Neural progenitor cell (in vitro differentiated cells): ENCODE results near the gene ADTRP. TPM values are rescaled to one million over a fixed set of nuclear protein-coding genes. Genes with fewer than 3 reads are reported as not detected.

Source experiments
- DNase-seq: peaks from one replicate; pipeline ENCODE4 v3.0.0-alpha.2; 2016; ENCODE audit warnings: low spot score
- H2AFZ ChIP-seq: fragments of 200-600 bp; sonication (generic); replicated peaks from 2 replicates; pipeline ENCODE4 v1.6.1; 2016; ENCODE audit warnings: antibody characterized with exemption
- H3F3A ChIP-seq: fragments of 200-600 bp; sonication (generic); 2 replicates; pipeline ENCODE4 v1.6.1; 2016; ENCODE audit warnings: antibody characterized with exemption, low read depth
- H3K27ac ChIP-seq: fragments of 200-600 bp; sonication (generic); 2 replicates; pipeline ENCODE4 v1.5.1; 2016; ENCODE audit warnings: mild to moderate bottlenecking
- H3K27me3 ChIP-seq: fragments of 200-600 bp; sonication (generic); 2 replicates; pipeline ENCODE4 v1.6.1; 2016; ENCODE audit warnings: mild to moderate bottlenecking, moderate library complexity
- H3K36me3 ChIP-seq: fragments of 200-600 bp; sonication (generic); 2 replicates; pipeline ENCODE4 v1.5.1; 2016
- H3K4me1 ChIP-seq: fragments of 200-600 bp; sonication (generic); 2 replicates; pipeline ENCODE4 v1.6.1; 2016; ENCODE audit warnings: mixed run types
- H3K4me2 ChIP-seq: fragments of 200-600 bp; sonication (generic); 2 replicates; pipeline ENCODE4 v1.6.1; 2016
- H3K4me3 ChIP-seq: fragments of 200-600 bp; sonication (generic); 2 replicates; pipeline ENCODE4 v1.5.1; 2016
- H3K79me2 ChIP-seq: fragments of 200-600 bp; sonication (generic); 2 replicates; pipeline ENCODE4 v1.6.1; 2016; ENCODE audit warnings: low read depth
- H3K9ac ChIP-seq: fragments of 200-600 bp; sonication (generic); 2 replicates; pipeline ENCODE4 v1.6.1; 2016
- H3K9me3 ChIP-seq: fragments of 200-600 bp; sonication (generic); 2 replicates; pipeline ENCODE4 v1.5.1; 2016; ENCODE audit warnings: low read depth
- H4K20me1 ChIP-seq: fragments of 200-600 bp; sonication (generic); 2 replicates; pipeline ENCODE4 v1.6.1; 2016; ENCODE audit warnings: low read depth
- H3K27ac Mint-ChIP-seq: 3 replicates; pipeline ENCODE4 v1.8.0; 2021; ENCODE audit warnings: mixed read lengths
- H3K27me3 Mint-ChIP-seq: 2 replicates; pipeline ENCODE4 v1.8.0; 2022; ENCODE audit warnings: low read depth, mild to moderate bottlenecking, inconsistent platforms, moderate library complexity, mixed read lengths; ENCODE audit not compliant: insufficient read depth
- H3K36me3 Mint-ChIP-seq: 3 replicates; pipeline ENCODE4 v1.8.0; 2021; ENCODE audit warnings: mixed read lengths
- H3K4me1 Mint-ChIP-seq: 3 replicates; pipeline ENCODE4 v1.8.0; 2021; ENCODE audit warnings: mixed read lengths
- H3K4me3 Mint-ChIP-seq: 3 replicates; pipeline ENCODE4 v1.8.0; 2021; ENCODE audit warnings: mild to moderate bottlenecking, moderate library complexity, mixed read lengths
- H3K9me3 Mint-ChIP-seq: 3 replicates; pipeline ENCODE4 v1.8.0; 2020; ENCODE audit warnings: mixed read lengths
- CTCF ChIP-seq: fragments of 200-600 bp; sonication (generic); IDR thresholded peaks from 2 replicates; pipeline ENCODE4 v1.5.1; 2017; ENCODE audit warnings: antibody characterized with exemption, mild to moderate bottlenecking
- EZH2 ChIP-seq: fragments of 200-600 bp; sonication (generic); IDR thresholded peaks from 2 replicates; pipeline ENCODE4 v1.6.1; 2017; ENCODE audit warnings: antibody characterized with exemption, mild to moderate bottlenecking, moderate library complexity
- EZH2phosphoT487 ChIP-seq: fragments of 200-600 bp; sonication (generic); IDR thresholded peaks from 2 replicates; pipeline ENCODE4 v1.6.1; 2017; ENCODE audit warnings: antibody characterized with exemption
- total RNA-seq: library from RNA; depleted of rRNA; stranded (reverse); fragments of >200 nt; gene quantifications from 2 replicates; pipeline ENCODE4 v1.2.3, GENCODE V29; 2015; ENCODE audit warnings: low replicate concordance

ADTRP gene
- total RNA-seq, 1 donor from 2014 or later: not detected

- Histone ChIP-seq H3K4me1 (peaks cover 10% of the 10 kb centered on the region), H3K9ac (no peak overlapping the region), H3K4me3 (no peak overlapping the region), H3F3A (no peaks in the 10 kb centered on the region), H3K36me3 (no peaks in the 10 kb centered on the region), H3K27ac (no peak overlapping the region), H3K4me2 (no peak overlapping the region), H3K9me3 (no peaks in the 10 kb centered on the region), H4K20me1 (no peaks in the 10 kb centered on the region), H3K79me2 (no peaks in the 10 kb centered on the region), H3K27me3 (no peaks in the 10 kb centered on the region), H2AFZ (no peak overlapping the region)
- no peak overlapping the region for H3K27ac Mint-ChIP-seq
- H3K4me3 Mint-ChIP-seq: no peak overlapping the region
- no peak for DNase-seq
- no peaks in the 10 kb centered on the region for H3K9me3 Mint-ChIP-seq
- H3K36me3 Mint-ChIP-seq: no peaks in the 10 kb centered on the region
- peaks cover 9% of the 10 kb centered on the region for H3K27me3 Mint-ChIP-seq
- H3K4me1 Mint-ChIP-seq: peaks cover 15% of the 10 kb centered on the region
- TF ChIP-seq EZH2: no peak
Measured at GRCh38 chr6:11727346-11727997, 51.1 kb downstream of the ADTRP start.

- no peak for DNase-seq
Measured at GRCh38 chr6:11724286-11724685, 54.3 kb downstream of the ADTRP start.

GRCh38 chr6:11722805-11723631, 55.6 kb downstream of the ADTRP start:
- Mint-ChIP-seq H3K27me3 (peaks cover under 1% of the 10 kb centered on the region), H3K36me3 (no peaks in the 10 kb centered on the region), H3K27ac (no peak overlapping the region), H3K4me3 (no peak overlapping the region), H3K4me1 (peaks cover 8% of the 10 kb centered on the region), H3K9me3 (no peaks in the 10 kb centered on the region)
- Histone ChIP-seq H3F3A (no peaks in the 10 kb centered on the region), H3K36me3 (no peaks in the 10 kb centered on the region), H3K4me2 (no peak overlapping the region), H3K27me3 (no peaks in the 10 kb centered on the region), H3K4me3 (no peak overlapping the region), H3K79me2 (no peaks in the 10 kb centered on the region), H4K20me1 (no peaks in the 10 kb centered on the region), H3K9ac (no peak overlapping the region), H3K27ac (no peak overlapping the region), H3K4me1 (peaks cover 2% of the 10 kb centered on the region), H3K9me3 (no peaks in the 10 kb centered on the region), H2AFZ (no peak overlapping the region)
- no peak for DNase-seq
- TF ChIP-seq EZH2 (no peak), CTCF (no peak), EZH2phosphoT487 (no peak)

More at GRCh38 chr6:11724286-11724685, 54.3 kb downstream of the ADTRP start:
- no peaks in the 10 kb centered on the region for H3K36me3 ChIP-seq
- Mint-ChIP-seq H3K27ac (no peak overlapping the region), H3K27me3 (peaks cover 2% of the 10 kb centered on the region), H3K4me1 (peaks cover 8% of the 10 kb centered on the region), H3K9me3 (no peaks in the 10 kb centered on the region), H3K4me3 (no peak overlapping the region), H3K36me3 (no peaks in the 10 kb centered on the region)
- no peak overlapping the region for H2AFZ ChIP-seq
- H3K27me3 ChIP-seq: no peaks in the 10 kb centered on the region
- TF ChIP-seq EZH2: no peak
- TF ChIP-seq EZH2phosphoT487: no peak
- no peak for TF ChIP-seq CTCF
- H3K27ac ChIP-seq: no peak overlapping the region
- H3K4me2 ChIP-seq: no peak overlapping the region
- no peaks in the 10 kb centered on the region for H4K20me1 ChIP-seq
- peaks cover 10% of the 10 kb centered on the region for H3K4me1 ChIP-seq
- no peak overlapping the region for H3K4me3 ChIP-seq
- H3K9ac ChIP-seq: no peak overlapping the region
- no peaks in the 10 kb centered on the region for H3F3A ChIP-seq
- H3K79me2 ChIP-seq: no peaks in the 10 kb centered on the region
- no peaks in the 10 kb centered on the region for H3K9me3 ChIP-seq

GRCh38 chr6:11722220-11722619, 56.4 kb downstream of the ADTRP start:
- Histone ChIP-seq H2AFZ (no peak overlapping the region), H3K9ac (no peak overlapping the region), H3F3A (no peaks in the 10 kb centered on the region), H3K27ac (no peak overlapping the region), H3K27me3 (no peaks in the 10 kb centered on the region), H4K20me1 (no peaks in the 10 kb centered on the region), H3K9me3 (no peaks in the 10 kb centered on the region), H3K4me1 (no peaks in the 10 kb centered on the region), H3K4me3 (no peak overlapping the region), H3K36me3 (no peaks in the 10 kb centered on the region), H3K4me2 (no peak overlapping the region), H3K79me2 (no peaks in the 10 kb centered on the region)
- Mint-ChIP-seq H3K4me3 (no peak overlapping the region), H3K27ac (no peak overlapping the region), H3K27me3 (no peaks in the 10 kb centered on the region), H3K4me1 (peaks cover 11% of the 10 kb centered on the region), H3K36me3 (no peaks in the 10 kb centered on the region), H3K9me3 (no peaks in the 10 kb centered on the region)
- TF ChIP-seq EZH2 (no peak), EZH2phosphoT487 (no peak), CTCF (no peak)
- DNase-seq: no peak
